T-helper 1 cell treated with Interleukin-12 subunit alpha and Interleukin-12 subunit beta and Interleukin-4 antibody, amounts not matched to agents 30 ng/mL and 1 ng/mL, for 36 hours (primary cell): Measurements from ENCODE around the gene TNFAIP1. TPM values are rescaled to one million over a fixed set of nuclear protein-coding genes. Genes with fewer than 3 reads are reported as not detected.

ENCODE experiments used
- intact Hi-C: fragments of 100-400 bp; cut with micrococcal nuclease; formaldehyde crosslinking; loops from one replicate; pipeline ENCODE4 v1.15.1; 2024
- total RNA-seq: library from RNA; stranded (reverse); gene quantifications from 2 replicates; pipeline ENCODE4 v1.2.3, GENCODE V29; 2022

TNFAIP1 gene
- total RNA-seq, 1 donor from 2014 or later: 32.4 TPM

DNA sequence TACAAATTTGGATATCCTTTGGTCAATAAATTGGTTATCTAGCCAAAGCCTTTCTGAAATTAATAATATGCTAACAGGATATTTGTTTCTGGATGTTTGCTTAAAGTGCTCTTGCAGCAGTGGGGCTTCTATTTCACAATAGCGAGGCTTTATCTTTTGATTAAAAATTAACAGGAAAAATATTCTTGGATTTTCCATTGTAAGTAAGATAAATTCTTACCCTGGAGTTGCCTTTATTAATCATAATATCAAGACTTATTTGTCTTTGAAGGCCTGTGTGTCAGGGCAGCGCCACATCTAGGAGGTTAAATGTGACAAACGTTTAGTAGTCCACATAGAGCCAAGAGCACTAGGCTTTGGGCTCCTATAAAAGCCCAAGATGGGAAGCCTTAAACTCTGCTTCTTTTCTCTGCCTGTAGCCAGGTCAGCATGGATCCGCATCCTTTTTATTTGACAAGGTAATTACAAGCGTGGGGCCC, 11.3 kb upstream of the TNFAIP1 start:
- intact Hi-C loops: no loop called here

DNA sequence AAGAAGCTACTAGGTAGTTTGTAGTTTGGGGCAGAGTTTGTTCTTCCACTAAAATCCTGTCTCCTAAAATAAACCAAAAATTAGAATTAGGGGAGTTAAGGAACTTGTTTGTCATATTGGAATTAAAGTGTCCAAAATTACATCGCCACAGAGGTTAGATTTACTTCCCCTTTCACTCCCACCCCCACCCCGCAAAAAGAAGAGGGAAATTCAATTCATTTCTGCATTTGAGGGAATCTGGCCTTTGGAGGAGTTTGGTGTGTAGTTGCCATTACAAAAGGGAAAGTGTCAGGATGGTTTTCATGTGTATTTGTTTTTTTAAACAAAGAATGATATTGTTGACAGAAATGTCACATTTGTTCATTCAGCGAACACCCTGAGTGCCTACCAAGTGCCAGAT, 10.8 kb upstream of the TNFAIP1 start:
- intact Hi-C loops: no loop called here

DNA sequence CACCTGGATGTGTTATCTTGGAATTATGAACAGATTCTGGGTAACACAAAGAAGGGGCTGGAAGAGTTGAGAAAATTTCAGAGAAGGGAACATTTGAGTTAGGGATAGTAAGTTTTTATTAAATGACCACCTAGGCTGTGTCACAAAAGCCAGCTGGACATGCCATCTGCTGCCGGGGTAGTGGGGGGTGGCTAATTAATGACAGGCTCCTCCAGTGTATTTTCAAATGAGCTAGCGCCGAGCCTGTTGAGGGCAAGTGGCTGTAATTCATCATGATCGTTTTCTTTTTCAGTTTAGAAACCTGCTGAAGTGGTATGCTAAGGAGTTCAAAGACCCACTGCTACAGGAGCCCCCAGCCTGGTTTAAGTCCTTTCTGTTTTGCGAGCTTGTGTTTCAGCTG, 10.3 kb upstream of the TNFAIP1 start:
- intact Hi-C loops: no loop called here

DNA sequence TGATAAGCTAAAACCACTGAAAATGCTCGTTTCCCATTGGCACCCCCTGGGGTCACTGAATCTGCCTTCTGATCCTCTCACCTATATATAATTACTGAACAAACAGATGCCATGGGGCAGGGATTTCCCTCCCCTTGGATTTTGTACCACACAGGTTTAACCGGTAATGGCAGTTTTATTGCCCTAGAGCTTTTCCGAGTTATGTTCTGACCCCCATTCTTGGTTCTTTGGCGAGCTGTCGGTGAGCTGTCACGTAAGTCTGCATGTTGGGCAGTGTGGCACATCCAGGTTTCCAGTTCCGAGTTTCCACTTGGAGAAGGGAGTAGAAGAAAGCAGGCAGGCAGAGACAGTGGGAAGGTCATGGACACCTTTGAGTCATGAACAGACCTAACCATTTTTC, 9.4 kb upstream of the TNFAIP1 start:
- intact Hi-C loops: no loop called here

DNA sequence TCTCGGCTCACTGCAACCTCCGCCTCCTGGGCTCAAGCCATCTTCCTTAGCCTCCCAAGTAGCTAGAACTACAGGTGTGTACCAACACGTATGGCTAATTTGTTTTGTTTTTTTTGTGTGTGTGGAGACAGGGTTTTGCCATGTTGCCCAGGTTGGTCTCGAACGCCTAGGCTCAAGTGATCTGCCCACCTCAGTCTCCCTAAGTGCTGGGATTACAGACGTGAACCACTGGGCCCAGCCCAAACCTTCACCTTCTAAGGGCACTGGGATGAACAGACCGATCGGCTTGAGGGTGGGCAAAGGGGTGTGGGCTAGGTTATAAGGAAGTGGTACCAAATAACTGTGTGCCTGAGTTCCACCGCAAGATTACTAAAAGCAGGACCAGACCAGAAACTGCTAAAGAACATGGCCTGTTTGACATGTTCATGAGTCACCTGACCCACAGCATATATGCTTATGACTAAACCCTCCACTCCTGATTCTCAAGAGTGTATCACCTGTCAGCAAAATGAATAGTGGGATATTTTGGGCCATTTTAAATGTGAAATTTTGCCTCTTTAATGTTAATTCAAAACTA, 8.4 kb upstream of the TNFAIP1 start:
- intact Hi-C loops: no loop called here

DNA sequence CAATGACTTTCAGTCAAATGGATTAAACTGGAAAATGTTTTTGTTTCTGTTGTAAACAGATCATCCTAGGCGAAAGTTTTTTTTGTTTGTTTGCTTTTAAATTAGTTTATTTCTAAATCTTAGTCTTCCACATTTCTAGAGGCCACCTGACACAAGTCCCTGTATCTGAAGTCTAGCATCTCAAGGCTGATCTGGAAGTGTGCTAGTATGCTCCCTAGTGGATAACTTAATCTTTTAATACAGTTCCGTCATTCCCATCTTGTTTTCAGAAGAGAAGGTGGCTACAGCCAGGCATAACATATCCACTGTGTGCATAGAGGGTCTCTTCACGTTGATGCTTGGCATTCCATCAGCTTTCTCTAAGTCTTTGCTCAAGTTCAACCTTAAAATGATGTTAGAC, 7.9 kb upstream of the TNFAIP1 start:
- intact Hi-C loops: no loop called here

DNA sequence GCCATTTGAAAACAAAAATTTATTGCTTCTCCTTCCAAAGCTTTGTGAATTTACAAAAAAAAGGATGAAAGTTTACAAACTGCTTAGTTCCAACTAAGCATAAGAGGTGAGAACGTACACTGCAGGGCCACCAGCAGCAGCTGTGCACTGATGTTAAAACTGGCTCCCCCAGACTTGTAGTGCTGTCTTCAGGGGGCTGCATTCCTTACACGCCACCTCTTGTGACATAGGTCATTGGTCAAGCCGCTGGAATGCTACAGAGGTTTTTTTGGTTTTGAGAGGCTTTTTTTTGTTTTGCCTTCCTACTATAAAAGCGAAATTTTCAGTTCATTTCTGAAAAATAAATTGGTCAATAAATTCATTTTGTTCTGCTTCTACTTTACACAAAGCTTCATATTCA, 7.2 kb upstream of the TNFAIP1 start:
- intact Hi-C loops: no loop called here

DNA sequence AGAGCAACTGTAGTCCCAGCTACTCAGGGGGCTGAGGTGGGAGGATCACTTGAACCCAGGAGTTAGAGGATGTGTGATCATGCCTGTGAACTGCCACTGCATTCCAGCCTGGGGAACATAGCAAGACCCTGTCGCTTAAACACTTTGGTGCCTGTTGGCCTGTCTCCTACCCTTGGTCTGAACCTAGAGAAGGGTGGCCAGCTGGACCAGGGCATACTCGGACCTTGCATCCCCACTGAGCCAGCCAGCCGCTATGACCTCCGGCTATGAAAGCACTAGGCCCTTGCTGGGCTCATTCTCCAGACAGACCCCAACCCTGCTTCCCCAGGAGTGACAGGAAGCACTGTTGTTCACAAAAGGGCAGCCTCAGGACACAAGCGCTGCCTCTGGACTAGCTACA, 4.9 kb upstream of the TNFAIP1 start:
- intact Hi-C loops: loop anchor here (10.0 kb wide), 2 partner anchors 964 to 1036 kb away; partner anchors contain the start of genes NUFIP2 and WSB1

DNA sequence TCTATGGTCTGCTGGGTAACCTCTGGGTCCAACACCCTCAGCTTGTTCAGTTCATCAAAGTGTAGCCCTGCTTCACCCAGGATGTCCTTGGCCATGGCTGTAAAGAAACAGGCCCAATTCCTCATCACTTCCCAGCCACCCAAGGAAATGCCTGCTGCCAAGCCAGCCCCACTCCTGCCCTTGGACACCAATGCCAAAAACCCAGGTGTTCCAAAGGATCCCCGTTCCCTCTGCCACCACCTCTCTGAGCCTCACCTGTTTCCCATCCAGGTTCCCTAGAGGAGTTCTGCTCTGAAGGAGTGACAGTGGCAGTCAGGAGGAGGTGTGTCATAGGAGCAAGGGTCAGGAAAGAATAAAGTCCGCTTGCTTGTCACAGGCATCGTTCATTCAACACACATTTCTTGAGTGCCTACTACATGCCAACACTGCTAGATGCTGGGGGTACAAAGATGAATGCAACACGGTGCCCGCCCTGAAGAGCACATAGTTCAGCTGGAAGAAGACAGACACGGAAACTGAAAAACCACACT, 3.6 kb upstream of the TNFAIP1 start:
- intact Hi-C loops: loop anchor here (10.0 kb wide), 2 partner anchors 963 to 1037 kb away; partner anchors contain the start of genes NUFIP2 and WSB1

DNA sequence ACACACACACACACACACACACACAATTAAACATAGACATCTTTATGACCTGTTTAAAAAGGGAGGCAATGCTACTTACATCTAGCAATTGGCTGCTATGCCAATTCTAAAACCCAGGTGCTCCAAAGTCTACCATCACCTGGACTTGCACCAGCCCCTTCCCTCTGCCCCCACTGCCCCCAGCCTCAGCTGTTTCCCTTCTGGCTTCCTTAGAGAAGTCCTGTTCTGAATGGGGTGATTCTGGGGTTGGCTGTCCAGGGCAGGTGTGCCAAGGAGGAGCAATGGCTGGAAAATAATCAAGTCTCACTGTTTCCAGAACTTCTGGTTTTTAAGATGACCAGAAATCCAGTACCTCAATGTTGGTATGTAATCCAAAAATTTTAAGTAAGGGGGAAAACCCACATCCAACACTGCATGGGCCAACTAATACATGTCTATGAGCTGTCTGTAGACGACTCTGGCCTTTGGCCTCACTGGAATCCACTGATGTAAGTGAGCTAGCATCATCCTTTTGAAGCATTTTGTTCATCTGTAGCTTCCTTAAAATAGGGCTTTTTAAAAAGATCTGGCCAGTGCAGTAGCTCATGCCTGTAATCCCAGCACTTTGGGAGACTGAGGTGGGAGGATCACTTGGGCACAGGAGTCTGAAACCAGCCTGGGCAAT, 2.3 kb upstream of the TNFAIP1 start:
- intact Hi-C loops: loop anchor here (10.0 kb wide), 2 partner anchors 962 to 1038 kb away; partner anchors contain the start of genes NUFIP2 and WSB1

DNA sequence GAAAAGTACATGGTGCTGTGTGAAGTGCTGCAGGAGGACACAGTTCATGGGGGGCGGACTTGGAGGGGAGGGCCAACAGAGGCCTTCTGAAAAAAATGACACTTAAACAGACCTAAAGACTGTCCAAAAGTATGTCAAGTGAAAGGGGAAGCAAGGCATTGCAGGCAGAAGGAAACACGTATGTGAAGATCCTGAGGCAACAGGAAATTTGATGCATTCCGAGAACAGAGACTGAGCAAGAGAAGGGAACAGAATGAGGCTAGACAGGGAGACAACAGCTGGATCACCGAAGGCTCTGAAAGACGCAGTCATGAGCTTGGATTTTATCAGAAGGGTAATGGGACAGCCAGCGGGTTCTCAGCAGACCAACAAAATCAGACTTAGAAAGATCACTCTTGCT, 1.4 kb upstream of the TNFAIP1 start:
- intact Hi-C loops: loop anchor here (2.0 to 10.0 kb wide), 3 partner anchors 55 to 1039 kb away; partner anchors contain the start of genes NUFIP2 and WSB1

DNA sequence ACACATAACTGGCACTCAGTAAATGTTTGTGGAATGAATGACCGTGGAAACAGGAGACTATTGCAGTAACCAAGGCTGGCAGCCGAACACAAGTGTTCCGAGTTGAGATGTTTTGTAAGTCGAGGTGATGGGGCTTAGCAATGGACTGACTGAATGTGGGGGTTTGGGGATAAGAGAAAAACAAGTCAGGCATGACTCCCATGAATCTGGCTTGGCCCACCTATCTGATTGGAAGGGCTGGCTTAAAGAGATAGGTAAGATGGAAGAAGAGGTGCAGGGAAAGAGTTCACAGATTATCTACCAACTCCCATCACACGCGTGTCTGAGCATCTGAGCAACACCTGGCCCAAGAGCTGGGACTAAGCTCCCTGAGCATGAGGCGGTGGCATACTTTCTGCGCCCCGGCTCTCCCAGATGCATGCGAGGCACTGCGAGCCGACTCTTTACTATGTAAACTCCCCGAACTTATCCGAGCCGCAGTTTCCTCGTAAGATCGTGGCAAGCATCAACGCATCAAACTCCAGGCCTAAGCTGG, 828 bp upstream of the TNFAIP1 start:
- intact Hi-C loops: loop anchor here (1.0 to 10.0 kb wide), 14 partner anchors 15 to 1040 kb away; partner anchors contain the start of genes BLTP2, NUFIP2, POLDIP2 and PROCA1

DNA sequence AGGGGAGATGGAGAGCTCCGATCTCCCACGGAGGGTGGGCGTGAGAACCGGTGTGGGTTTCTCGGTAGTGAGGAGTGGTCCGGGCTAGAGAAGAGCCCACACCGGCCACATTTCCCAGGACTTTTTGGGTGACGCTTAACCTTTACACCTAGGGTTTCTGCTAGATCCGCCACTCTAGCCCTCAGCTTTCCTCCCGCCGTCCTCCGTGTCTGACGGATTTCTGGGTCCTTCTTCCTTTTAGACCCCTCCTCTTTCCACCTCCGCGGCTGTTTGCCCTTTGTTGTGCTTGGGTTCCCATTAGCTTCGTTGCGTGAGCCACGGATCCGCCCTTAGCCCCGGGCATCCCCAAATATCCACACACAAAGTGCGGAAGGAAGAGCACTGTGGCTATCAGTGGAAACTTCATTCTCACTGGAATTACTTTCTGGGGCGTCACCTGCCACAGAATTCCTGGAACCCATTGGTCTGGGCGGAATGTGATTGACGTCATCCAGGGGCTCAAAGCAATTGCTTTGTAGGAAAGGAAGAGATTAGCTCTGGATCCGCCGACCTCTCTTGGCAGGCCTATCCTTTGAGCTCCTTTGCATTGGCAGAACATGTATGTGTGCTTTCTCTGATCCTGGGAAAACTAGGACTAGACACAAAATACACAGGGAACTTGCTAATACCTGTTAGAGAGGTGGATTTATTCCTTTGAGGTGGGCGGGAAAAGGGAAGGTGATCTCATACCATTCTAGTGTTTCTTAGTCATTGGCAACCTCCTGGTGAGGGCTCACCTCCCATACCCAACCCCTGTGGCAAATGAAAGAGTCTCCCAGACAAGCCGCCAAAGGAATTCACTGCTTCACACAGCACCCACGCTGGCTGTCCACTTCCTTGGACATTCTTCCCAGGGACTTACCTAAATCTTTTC, 654 bp downstream of the TNFAIP1 start:
- intact Hi-C loops: loop anchor here (1.0 to 10.0 kb wide), 14 partner anchors 17 to 1041 kb away; partner anchors contain the start of genes BLTP2, NUFIP2, POLDIP2 and PROCA1

DNA sequence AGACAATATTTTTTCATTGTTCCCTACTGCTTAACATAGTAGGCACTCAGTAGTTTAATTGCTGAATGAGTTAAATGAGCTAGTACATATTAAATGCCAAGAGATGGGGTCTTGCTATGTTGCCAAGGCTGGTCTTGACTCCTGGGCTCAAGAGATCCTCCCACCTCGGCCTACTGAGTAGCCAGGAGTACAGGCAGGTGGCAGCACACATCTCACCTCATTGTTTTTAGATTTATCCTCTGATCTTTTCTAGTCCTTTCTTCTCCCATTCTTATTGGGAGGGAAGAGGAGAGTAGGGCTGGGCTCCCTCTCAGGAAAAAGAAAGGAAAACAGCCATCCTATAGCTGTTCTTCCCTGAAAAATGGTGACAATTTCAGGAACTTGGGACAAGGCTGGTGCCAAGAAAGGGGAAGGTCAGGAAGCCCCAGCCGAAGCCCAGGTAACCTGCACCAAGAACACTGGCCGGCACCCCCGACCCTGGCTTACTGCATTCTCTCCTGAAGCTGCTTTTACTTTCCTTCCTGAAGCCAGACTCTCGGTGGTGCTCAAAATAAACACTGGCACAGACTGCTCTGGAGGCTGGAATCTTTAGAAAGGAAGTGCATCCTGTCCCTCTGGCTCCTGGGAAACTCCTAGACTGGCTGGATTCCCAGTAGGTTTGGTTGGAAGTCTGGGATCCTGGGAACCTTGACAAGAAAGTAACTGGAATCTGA, 2.7 kb downstream of the TNFAIP1 start:
- intact Hi-C loops: loop anchor here (5.0 to 10.0 kb wide), 3 partner anchors 111 to 1043 kb away; partner anchors contain the start of genes NUFIP2 and WSB1

DNA sequence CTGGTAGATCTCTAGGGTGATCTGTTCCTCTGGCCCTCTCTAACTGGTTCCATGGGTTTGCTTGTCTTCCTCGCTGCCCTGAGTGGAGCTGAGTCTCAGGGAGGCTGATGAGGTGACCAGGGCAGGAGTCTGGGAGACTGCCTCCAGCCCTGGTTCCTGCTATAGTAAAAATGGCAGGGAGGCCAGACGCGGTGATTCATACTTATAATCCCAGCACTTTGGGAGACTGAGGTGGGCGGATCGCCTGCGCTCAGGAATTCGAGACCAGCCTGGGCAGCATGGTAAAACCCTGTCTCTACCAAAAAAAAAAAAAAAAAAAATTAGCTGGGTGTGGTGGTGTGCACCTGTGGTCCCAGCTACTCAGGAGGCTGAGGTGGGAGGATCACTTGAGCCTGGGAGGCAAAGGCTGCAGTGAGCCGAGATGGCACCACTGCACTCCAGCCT, 3.2 kb downstream of the TNFAIP1 start:
- intact Hi-C loops: loop anchor here (5.0 to 10.0 kb wide), 3 partner anchors 111 to 1044 kb away; partner anchors contain the start of genes NUFIP2 and WSB1

DNA sequence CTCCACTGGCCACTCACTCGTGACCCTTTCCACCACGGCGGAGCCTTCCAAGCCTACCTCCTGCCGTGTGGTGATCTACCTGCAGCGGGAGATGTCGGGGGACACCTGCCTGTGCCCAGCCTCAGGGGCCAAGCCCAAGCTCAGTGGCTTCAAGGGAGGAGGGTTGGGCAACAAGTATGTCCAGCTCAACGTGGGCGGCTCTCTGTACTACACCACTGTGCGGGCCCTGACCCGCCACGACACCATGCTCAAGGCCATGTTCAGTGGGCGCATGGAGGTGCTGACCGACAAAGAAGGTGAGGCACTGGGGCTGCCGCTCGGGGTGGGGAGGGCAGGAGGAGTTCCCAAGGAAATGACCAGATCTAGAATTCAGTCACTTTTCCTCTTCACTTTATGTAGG, 3.9 kb downstream of the TNFAIP1 start:
- intact Hi-C loops: loop anchor here (5.0 to 10.0 kb wide), 3 partner anchors 112 to 1045 kb away; partner anchors contain the start of genes NUFIP2 and WSB1

DNA sequence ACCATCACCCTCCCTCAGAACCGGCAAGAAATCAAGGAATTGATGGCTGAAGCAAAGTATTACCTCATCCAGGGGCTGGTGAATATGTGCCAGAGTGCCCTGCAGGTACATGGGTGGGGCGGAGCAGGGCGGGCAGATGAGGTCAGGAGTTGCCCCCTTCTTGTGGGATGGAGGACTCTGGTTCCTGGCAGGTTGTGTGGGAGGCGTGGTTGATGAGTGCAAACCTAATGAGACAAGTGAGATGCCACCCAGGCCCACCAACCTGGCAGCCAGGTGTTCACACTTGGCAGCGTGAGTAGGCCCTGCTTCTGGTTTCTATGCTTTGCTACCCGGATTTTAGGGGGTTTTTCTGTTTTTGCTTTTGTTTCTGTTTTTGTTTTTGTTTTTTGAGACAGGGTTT, 4.8 kb downstream of the TNFAIP1 start:
- intact Hi-C loops: no loop called here

DNA sequence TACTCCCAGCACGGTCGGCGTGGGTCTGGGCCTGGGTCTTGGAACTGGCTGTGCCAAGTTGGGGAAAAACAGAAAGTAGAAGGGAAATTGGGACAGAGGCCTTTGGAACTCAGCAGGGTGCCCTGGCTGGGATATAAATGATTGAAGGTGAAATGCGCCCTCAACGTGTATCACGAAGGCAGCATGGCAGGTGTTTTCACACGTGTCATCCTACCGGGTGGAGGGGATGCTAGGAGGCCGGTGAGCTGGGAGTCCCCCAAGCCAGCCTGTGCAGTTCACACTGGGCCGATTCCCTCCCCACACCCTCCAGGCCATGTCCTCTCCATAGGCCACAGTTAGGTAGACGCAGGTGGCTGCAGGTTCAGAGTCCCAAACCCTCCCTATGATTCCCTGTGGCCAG, 6.0 kb downstream of the TNFAIP1 start:
- intact Hi-C loops: no loop called here

DNA sequence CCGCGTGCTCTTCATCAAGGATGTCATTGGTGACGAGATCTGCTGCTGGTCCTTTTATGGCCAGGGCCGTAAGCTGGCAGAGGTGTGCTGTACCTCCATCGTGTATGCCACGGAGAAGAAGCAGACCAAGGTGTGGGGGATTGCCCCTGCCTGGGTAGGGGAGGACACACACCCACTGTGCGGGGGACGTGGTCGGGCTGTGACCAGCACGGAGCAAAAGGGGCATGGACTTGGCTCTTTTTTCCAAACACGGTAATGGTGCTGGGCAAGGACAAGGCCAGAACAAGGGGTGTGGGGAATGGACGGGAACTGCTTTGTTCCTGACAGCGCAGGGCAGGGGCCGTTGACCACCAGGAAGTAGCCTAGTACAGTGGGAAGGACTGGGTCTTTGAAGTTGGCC, 6.8 kb downstream of the TNFAIP1 start:
- intact Hi-C loops: no loop called here

DNA sequence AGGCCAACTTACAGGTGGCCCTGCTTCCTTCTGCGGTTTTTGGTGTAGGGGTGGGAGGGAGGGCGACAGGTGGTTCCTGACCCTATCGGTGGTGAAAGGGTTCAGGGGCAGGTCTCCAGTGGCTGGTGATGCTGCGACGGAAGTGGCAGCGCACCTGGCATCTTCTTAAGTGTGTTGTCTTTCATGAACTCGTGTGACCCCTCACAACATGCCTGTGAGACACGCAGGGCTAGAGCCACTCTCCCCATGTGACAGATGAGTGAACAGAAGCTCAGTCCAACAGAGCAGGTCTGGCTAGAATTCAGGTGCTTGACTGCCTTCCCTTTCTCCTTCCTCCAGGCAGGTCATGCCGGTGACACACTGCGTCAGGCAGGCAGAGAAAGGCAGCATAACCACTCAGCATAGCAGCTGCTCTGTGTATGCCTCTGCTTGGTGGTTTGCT, 8.0 kb downstream of the TNFAIP1 start:
- intact Hi-C loops: no loop called here
